SK-N-SH treated with all-trans-retinoic acid at 6 μM for 48 hours (cell line): ENCODE data around the gene UQCRFS1.

Source experiments
- ARNTL ChIP-seq: fragments of 450-650 bp; formaldehyde crosslinking; IDR thresholded peaks from 2 replicates; pipeline ENCODE4 v1.5.0; 2020; ENCODE audit warnings: low read depth, mild to moderate bottlenecking, moderate library complexity, borderline replicate concordance
- ZC3H10 ChIP-seq: fragments of 250-450 bp; sonication (Bioruptor Pico); IDR thresholded peaks from 2 replicates; pipeline ENCODE4 v1.5.1; 2021; ENCODE audit warnings: mild to moderate bottlenecking, moderate library complexity

GRCh38 chr19:29185427-29185826 is 27.5 kb downstream of the UQCRFS1 start:
- no peak for TF ChIP-seq ARNTL
- TF ChIP-seq ZC3H10 (CRISPR knock-in tag), result no peak
